Measurements from ENCODE around the gene ZBTB17. TPM values are rescaled to one million over a fixed set of nuclear protein-coding genes. Genes with fewer than 3 reads are reported as not detected.
A peak's percentile ranks its signal among the peaks of the same experiment; 100 is the strongest.

ZBTB17 gene
- total RNA-seq, 1 experiment from 2014 or later = 32.0 TPM

GRCh38 chr1:15951341-15952153, 24.4 kb downstream of the ZBTB17 start (continued):
- TF ChIP-seq ZNF281 (CRISPR knock-in tag; IDR thresholded peaks at IDR 0.05) (no peak), E2F1 (CRISPR knock-in tag; IDR thresholded peaks at IDR 0.05) (no peak), KAT7 (CRISPR knock-in tag; IDR thresholded peaks at IDR 0.05; ENCODE audit: borderline replicate concordance) (no peak), TEAD1 (CRISPR knock-in tag; IDR thresholded peaks at IDR 0.05) (no peak), ZNF671 (CRISPR knock-in tag; IDR thresholded peaks at IDR 0.05) (no peak), FOXP1 (CRISPR knock-in tag; IDR thresholded peaks at IDR 0.05; ENCODE audit: borderline replicate concordance) (no peak), HMGXB4 (CRISPR knock-in tag; IDR thresholded peaks at IDR 0.05) (no peak), ZNF416 (CRISPR knock-in tag; IDR thresholded peaks at IDR 0.05) (no peak), NR2C2 (CRISPR knock-in tag; IDR thresholded peaks at IDR 0.05) (no peak), E2F5 (CRISPR knock-in tag; IDR thresholded peaks at IDR 0.05) (no peak)

- Mint-ChIP-seq H3K27me3 (ENCODE audit: low read depth) (no peaks in the 10 kb centered on the region), H3K4me1 (peaks cover 63% of the 10 kb centered on the region), H3K9me3 (no peaks in the 10 kb centered on the region), H3K27ac (peak overlapping the region; percentile 80), H3K4me3 (no peak overlapping the region), H3K36me3 (peaks cover 6% of the 10 kb centered on the region)
- ATAC-seq (no peak), DNase-seq (ENCODE audit: low spot score) (no peak)
- POLR2A ChIA-PET = no interaction called here
- CTCF ChIA-PET = interaction anchor here (0.8 to 3.3 kb wide), 8 partner anchors 13 to 190 kb away, joined by 3 to 26 read pairs (median 8); partner anchors contain the start of gene ZBTB17
- no peak for TF ChIP-seq GTF2I (CRISPR knock-in tag; conservative IDR thresholded peaks at IDR 0.05)
- TF ChIP-seq ATF1 (CRISPR knock-in tag; IDR thresholded peaks at IDR 0.05) = no peak
- TF ChIP-seq HMGA2 (CRISPR knock-in tag; IDR thresholded peaks at IDR 0.05) = no peak
- no peak for TF ChIP-seq GABPB1 (CRISPR knock-in tag; IDR thresholded peaks at IDR 0.05)
- TF ChIP-seq PRRX2 (CRISPR knock-in tag; IDR thresholded peaks at IDR 0.05) = no peak
- no peak for TF ChIP-seq ATF3 (CRISPR knock-in tag; conservative IDR thresholded peaks at IDR 0.05)
- TF ChIP-seq ZNF396 (CRISPR knock-in tag; IDR thresholded peaks at IDR 0.05; ENCODE audit: borderline replicate concordance) = no peak
- no peak for TF ChIP-seq E2F4 (CRISPR knock-in tag; IDR thresholded peaks at IDR 0.05; ENCODE audit: borderline replicate concordance, low read depth)
- no peak for TF ChIP-seq SMAD4 (CRISPR knock-in tag; IDR thresholded peaks at IDR 0.05)
- TF ChIP-seq CTCF (IDR thresholded peaks at IDR 0.05) = no peak
- TF ChIP-seq ZBTB43 (CRISPR knock-in tag; IDR thresholded peaks at IDR 0.05) = no peak
- no peak for TF ChIP-seq NFYB (CRISPR knock-in tag; conservative IDR thresholded peaks at IDR 0.05; ENCODE audit: low read depth)
- no peak for TF ChIP-seq ZNF263 (CRISPR knock-in tag; IDR thresholded peaks at IDR 0.05; ENCODE audit: low read depth)
- TF ChIP-seq ZNF138 (CRISPR knock-in tag; conservative IDR thresholded peaks at IDR 0.05) = no peak
- no peak for TF ChIP-seq ZNF317 (CRISPR knock-in tag; IDR thresholded peaks at IDR 0.05; ENCODE audit: borderline replicate concordance, low read depth)
Measured at GRCh38 chr1:15950763-15951295, 25.1 kb downstream of the ZBTB17 start.

All from WTC11 (cell line).